HTERT RPE-1 (cell line): Measurements from ENCODE around the gene SHMT2.

Source experiments
- in situ Hi-C: fragments of 300-500 bp; cut with MboI; formaldehyde crosslinking; loops from 4 replicates; pipeline ENCODE4 v1.14.3; 2020; ENCODE audit warnings: low sequenced_read_pairs

The SHMT2 gene

GRCh38 chr12:57238854-57239554 is 9.5 kb downstream of the SHMT2 start:
- in situ Hi-C loops, result no loop called here

GRCh38 chr12:57239587-57240065 is 10.1 kb downstream of the SHMT2 start:
- in situ Hi-C loops, result no loop called here

GRCh38 chr12:57240066-57240921 is 10.8 kb downstream of the SHMT2 start:
- in situ Hi-C loops, result no loop called here

GRCh38 chr12:57240926-57241401 is 11.5 kb downstream of the SHMT2 start:
- in situ Hi-C loops, result no loop called here

- in situ Hi-C loops, result no loop called here
Measured at GRCh38 chr12:57241402-57242310, 12.1 kb downstream of the SHMT2 start.

GRCh38 chr12:57242329-57242690 is 12.8 kb downstream of the SHMT2 start:
- in situ Hi-C loops, result no loop called here

- in situ Hi-C loops, result no loop called here
Measured at GRCh38 chr12:57242691-57243454, 13.4 kb downstream of the SHMT2 start.

GRCh38 chr12:57243521-57244311 is 14.2 kb downstream of the SHMT2 start:
- in situ Hi-C loops, result no loop called here

- in situ Hi-C loops, result no loop called here
Measured at GRCh38 chr12:57244312-57244696, 14.8 kb downstream of the SHMT2 start.

- in situ Hi-C loops, result no loop called here
Measured at GRCh38 chr12:57247041-57247440, 17.5 kb downstream of the SHMT2 start.

GRCh38 chr12:57248934-57249742 is 19.6 kb downstream of the SHMT2 start:
- in situ Hi-C loops, result no loop called here

- in situ Hi-C loops, result no loop called here
Measured at GRCh38 chr12:57250541-57250940, 21.0 kb downstream of the SHMT2 start.

GRCh38 chr12:57250956-57251355 is 21.4 kb downstream of the SHMT2 start, which contains the start of gene STAC3:
STAC3 (minus strand) TSS chr12:57251187; CDS start chr12:57249636, 1,551 bp downstream.
- in situ Hi-C loops, result no loop called here

- in situ Hi-C loops, result no loop called here
Measured at GRCh38 chr12:57254506-57255280, 25.2 kb downstream of the SHMT2 start.

GRCh38 chr12:57255916-57256315 is 26.4 kb downstream of the SHMT2 start:
- in situ Hi-C loops, result no loop called here

GRCh38 chr12:57258977-57259970 is 29.8 kb downstream of the SHMT2 start:
- in situ Hi-C loops, result no loop called here

- in situ Hi-C loops, result no loop called here
Measured at GRCh38 chr12:57260366-57260765, 30.9 kb downstream of the SHMT2 start.
